Osteocyte (in vitro differentiated cells): Measurements from ENCODE around the gene CRYGS. TPM values are rescaled to one million over a fixed set of nuclear protein-coding genes. Genes with fewer than 3 reads are reported as not detected.

Experiments
- DNase-seq: peaks from one replicate; pipeline ENCODE4 v3.0.0; 2021; ENCODE audit warnings: mixed read lengths; ENCODE audit not compliant: unreplicated experiment; ENCODE audit errors: extremely low spot score
- H3K27ac Mint-ChIP-seq: one replicate; pipeline ENCODE4 v1.8.0; 2021; ENCODE audit warnings: mild to moderate bottlenecking, mixed read lengths; ENCODE audit not compliant: unreplicated experiment
- H3K27me3 Mint-ChIP-seq: one replicate; pipeline ENCODE4 v1.8.0; 2021; ENCODE audit warnings: mixed read lengths; ENCODE audit not compliant: unreplicated experiment
- H3K36me3 Mint-ChIP-seq: one replicate; pipeline ENCODE4 v1.8.0; 2021; ENCODE audit warnings: mixed read lengths; ENCODE audit not compliant: unreplicated experiment
- H3K4me1 Mint-ChIP-seq: one replicate; pipeline ENCODE4 v1.8.0; 2021; ENCODE audit warnings: mixed read lengths; ENCODE audit not compliant: unreplicated experiment
- H3K4me3 Mint-ChIP-seq: one replicate; pipeline ENCODE4 v1.8.0; 2021; ENCODE audit warnings: mild to moderate bottlenecking, moderate library complexity, mixed read lengths; ENCODE audit not compliant: unreplicated experiment
- H3K9me3 Mint-ChIP-seq: one replicate; pipeline ENCODE4 v1.8.0; 2021; ENCODE audit warnings: mixed read lengths; ENCODE audit not compliant: unreplicated experiment
- total RNA-seq: library from RNA; stranded (reverse); gene quantifications from 2 replicates; pipeline ENCODE4 v1.2.1, GENCODE V29; 2021
- TF ChIP-seq, protein P1 (sequence below): fragments of 200-600 bp; sonication (generic); IDR thresholded peaks from 2 replicates; pipeline ENCODE4 v1.5.0; 2021; ENCODE audit warnings: antibody characterized with exemption, mild to moderate bottlenecking, moderate library complexity

The CRYGS gene
- total RNA-seq, 1 donor from 2014 or later, result 3.9 TPM

DNA sequence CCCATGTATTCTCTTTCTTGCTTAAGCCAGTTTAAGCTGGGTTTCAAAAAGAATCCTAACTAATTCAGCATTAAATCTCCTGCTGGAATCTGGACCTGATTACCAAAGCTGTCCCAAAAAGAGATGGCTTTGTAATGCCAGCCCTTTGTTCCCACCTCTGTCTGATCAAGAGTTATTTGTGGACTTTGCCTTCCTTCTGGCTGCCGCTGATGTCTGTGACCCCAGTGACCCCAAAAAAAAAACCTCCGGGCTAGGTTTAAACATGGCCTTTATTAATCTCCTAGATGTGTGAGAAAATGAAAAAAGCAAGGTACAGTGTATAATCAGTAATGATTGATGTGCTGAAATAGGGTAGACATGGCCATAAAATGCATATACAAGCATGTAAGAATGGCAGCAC lies 20.7 kb downstream of the CRYGS start:
- Mint-ChIP-seq H3K4me3 (no peak overlapping the region), H3K27me3 (peaks cover 38% of the 10 kb centered on the region), H3K4me1 (no peaks in the 10 kb centered on the region), H3K36me3 (no peaks in the 10 kb centered on the region), H3K9me3 (no peaks in the 10 kb centered on the region), H3K27ac (no peak overlapping the region)
- TF ChIP-seq, protein P1, sequence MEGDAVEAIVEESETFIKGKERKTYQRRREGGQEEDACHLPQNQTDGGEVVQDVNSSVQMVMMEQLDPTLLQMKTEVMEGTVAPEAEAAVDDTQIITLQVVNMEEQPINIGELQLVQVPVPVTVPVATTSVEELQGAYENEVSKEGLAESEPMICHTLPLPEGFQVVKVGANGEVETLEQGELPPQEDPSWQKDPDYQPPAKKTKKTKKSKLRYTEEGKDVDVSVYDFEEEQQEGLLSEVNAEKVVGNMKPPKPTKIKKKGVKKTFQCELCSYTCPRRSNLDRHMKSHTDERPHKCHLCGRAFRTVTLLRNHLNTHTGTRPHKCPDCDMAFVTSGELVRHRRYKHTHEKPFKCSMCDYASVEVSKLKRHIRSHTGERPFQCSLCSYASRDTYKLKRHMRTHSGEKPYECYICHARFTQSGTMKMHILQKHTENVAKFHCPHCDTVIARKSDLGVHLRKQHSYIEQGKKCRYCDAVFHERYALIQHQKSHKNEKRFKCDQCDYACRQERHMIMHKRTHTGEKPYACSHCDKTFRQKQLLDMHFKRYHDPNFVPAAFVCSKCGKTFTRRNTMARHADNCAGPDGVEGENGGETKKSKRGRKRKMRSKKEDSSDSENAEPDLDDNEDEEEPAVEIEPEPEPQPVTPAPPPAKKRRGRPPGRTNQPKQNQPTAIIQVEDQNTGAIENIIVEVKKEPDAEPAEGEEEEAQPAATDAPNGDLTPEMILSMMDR, result no peak
- DNase-seq, result no peak

DNA sequence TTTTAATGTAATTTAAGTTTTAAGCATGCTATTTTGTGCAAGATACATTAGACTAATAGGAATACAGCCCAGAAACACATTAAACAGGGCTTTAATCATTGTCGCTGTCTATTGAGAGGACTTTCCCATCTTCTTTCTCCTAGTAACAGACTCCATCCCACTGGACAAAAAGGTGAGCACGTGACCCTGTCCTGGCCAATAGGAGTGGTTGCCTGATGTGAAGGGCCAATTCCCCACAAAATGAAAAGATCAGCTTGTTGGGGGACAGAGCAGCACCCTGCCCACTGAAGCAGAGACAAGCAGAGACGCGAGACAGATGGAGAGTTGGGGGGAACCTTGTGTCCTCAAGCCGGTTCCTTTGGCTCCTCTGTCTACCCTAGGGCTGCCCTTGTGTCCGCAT lies 21.2 kb downstream of the CRYGS start:
- Mint-ChIP-seq H3K4me1 (no peaks in the 10 kb centered on the region), H3K9me3 (no peaks in the 10 kb centered on the region), H3K36me3 (no peaks in the 10 kb centered on the region), H3K27me3 (peaks cover 38% of the 10 kb centered on the region), H3K4me3 (no peak overlapping the region), H3K27ac (no peak overlapping the region)
- DNase-seq, result no peak
- TF ChIP-seq, protein P1, result no peak

DNA sequence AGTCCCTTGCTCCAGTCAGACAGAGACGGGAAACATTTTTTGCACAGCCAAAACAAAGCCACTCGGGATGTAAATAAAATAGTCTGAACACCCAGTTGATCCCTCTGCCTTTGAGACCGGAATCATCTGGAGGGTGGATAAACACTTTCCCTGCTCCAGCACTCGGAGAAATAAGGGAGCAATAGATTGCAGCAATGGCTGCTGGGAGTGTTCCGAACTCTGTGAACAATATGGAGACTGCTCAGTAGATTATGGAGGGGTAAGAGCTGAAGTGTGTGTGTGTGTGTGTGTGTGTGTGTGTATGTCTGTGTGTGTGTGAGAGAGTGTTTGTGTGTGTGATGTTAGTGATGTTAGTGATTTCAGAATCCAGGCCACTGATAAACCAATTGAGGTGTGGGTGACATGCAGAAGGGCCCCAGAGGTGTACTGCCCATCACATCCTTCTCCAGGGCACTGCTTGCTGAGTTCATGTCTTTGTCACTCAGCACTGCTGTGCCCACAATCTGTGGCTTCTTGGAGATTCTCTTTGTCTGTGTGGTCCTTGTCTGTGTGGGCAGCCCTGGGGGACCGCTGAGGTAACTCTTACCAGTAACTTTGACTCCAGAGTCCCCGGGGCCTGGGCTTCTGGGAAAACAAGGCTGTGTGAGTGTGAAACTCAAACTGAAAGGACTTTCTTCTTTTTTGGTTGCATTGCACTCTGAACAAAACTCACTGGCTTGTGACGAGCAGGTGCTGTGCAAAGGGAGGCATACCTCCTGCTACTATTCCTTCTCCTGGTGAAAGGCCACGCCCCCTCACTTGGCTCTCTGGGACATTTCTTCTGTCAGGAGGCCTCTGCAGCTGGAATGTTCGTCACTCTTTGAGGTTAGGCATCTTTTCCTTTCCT lies 23.0 kb downstream of the CRYGS start:
- Mint-ChIP-seq H3K4me1 (no peaks in the 10 kb centered on the region), H3K27ac (no peak overlapping the region), H3K36me3 (no peaks in the 10 kb centered on the region), H3K4me3 (no peak overlapping the region), H3K9me3 (no peaks in the 10 kb centered on the region), H3K27me3 (peaks cover 39% of the 10 kb centered on the region)
- TF ChIP-seq, protein P1, result no peak
- DNase-seq, result no peak

DNA sequence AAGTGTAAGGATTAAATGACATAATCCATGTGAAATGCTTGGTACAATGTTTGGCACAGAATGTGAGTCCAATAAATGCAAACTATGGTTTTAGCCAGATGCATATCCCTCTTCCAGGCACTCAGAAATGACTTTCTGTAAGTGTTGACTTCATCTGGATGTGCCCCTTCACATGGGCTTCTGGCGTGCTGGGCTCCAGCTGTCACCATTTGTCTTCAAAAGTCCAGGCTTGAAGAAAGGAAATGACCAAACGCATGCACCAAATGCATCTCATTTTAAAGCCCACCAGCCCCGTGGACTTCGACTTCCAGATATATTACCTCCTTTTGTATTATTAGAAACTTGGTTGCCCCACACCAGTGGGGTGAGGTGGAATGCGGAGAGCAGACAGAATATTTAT lies 23.7 kb downstream of the CRYGS start:
- H3K9me3 Mint-ChIP-seq, result no peaks in the 10 kb centered on the region
- no peaks in the 10 kb centered on the region for H3K36me3 Mint-ChIP-seq
- no peaks in the 10 kb centered on the region for H3K4me1 Mint-ChIP-seq
- H3K4me3 Mint-ChIP-seq, result no peak overlapping the region
- TF ChIP-seq, protein P1, result no peak
- H3K27me3 Mint-ChIP-seq, result peaks cover 42% of the 10 kb centered on the region
- H3K27ac Mint-ChIP-seq, result no peak overlapping the region
- no peak for DNase-seq

DNA sequence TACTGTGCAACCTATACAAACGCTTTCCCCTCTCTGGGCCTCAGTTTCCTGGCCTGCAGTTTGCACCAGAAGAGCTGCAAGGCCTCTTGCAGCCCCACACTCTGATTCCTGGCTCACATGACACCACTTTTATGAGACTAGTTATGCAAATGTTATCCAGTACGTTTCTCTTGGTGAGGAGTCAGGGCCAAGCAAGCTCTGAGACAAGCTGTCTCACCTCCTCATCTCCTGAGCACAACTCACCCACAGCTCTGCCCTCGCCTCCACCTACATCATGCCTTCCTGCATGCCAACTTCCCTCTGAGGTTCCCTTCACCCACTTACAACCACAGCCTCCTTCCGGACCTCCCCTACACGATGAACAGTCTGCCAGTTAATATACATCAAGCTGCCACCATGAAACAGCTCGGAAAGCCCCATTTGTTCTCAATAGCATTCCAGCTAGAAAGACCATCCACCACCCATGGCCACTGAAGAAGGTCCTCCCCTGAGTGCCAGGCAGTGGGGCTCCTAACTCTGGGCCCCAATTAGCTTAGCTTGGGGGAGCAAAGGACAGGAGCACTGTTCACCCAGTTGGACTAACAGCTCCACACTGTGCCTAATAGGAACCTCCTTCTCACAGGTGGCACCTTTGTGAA lies 25.0 kb downstream of the CRYGS start:
- Mint-ChIP-seq H3K27ac (no peak overlapping the region), H3K36me3 (no peaks in the 10 kb centered on the region), H3K27me3 (peaks cover 46% of the 10 kb centered on the region), H3K4me1 (no peaks in the 10 kb centered on the region), H3K9me3 (no peaks in the 10 kb centered on the region), H3K4me3 (no peak overlapping the region)
- DNase-seq, result no peak
- TF ChIP-seq, protein P1, result no peak
